K562 (cell line): ENCODE results near the gene FGF23. TPM values are rescaled to one million over a fixed set of nuclear protein-coding genes. Genes with fewer than 3 reads are reported as not detected.

ENCODE experiments used
- ATAC-seq: fragments of 200-7000 bp; cut with Tn5 transposase; 3 replicates; pipeline ENCODE4 v1.9.1; 2020; ENCODE audit warnings: moderate library complexity
- BruUV-seq: library from RNA; stranded (reverse); fragments of 400-500 nt; replicated peaks from 2 replicates; lab custom pipeline; 2021; lab: Mats Ljungman, UMichigan
- CTCF ChIA-PET: fragments of 300-600 bp; formaldehyde crosslinking; extraction: SDS; loops from one replicate; lab custom pipeline; 2021; ENCODE audit warnings: low intra/inter-chr PET ratio; lab: Yijun Ruan, JAX
- POLR2A ChIA-PET: fragments of 300-600, 350-650 bp; sonication (Branson Sonifier 250); formaldehyde crosslinking; extraction: SDS; loops from one replicate; lab custom pipeline; 2021; ENCODE audit warnings: antibody characterized with exemption, inconsistent platforms; lab: Yijun Ruan, JAX
- DNase-seq, 4 experiments: peaks; one replicate each; pipeline versions ENCODE4 v3.0.0 to v3.0.0-alpha.2; 2011 to 2018; ENCODE audit warnings: low spot score in 3 of 4, mixed read lengths in 3 of 4; ENCODE audit errors: extremely low read depth in 1 of 4
- FAIRE-seq: peaks from 2 replicates; lab custom pipeline; 2011; peaks lifted over from hg19 to GRCh38; lab: Jason Lieb, UNC
- H2AFZ ChIP-seq: 2 replicates; pipeline ENCODE4 v1.6.0; 2011; ENCODE audit warnings: low read depth, low read length, control low read depth, inconsistent platforms
- H3K27ac ChIP-seq: fragments of 200-600 bp; 3 replicates; pipeline ENCODE4 v1.8.0; 2011; ENCODE audit warnings: low read depth, mild to moderate bottlenecking, control low read depth, inconsistent platforms, low read length, moderate library complexity, mixed read lengths; ENCODE audit errors: extremely low read depth
- H3K27me3 ChIP-seq, 2 experiments: fragments of 300-600 bp in 1 of 2; 2 replicates in 1 of 2; 3 replicates in 1 of 2; pipeline versions ENCODE4 v1.6.0 to v1.8.0; 2011; ENCODE audit warnings: inconsistent platforms in 2 of 2, low read length in 2 of 2, mild to moderate bottlenecking in 1 of 2, mixed read lengths in 1 of 2, moderate library complexity in 1 of 2; ENCODE audit not compliant: control insufficient read depth in 2 of 2, insufficient read depth in 2 of 2
- H3K36me3 ChIP-seq: fragments of 300-600 bp; 3 replicates; pipeline ENCODE4 v1.8.0; 2011; ENCODE audit warnings: mild to moderate bottlenecking, low read length, inconsistent platforms; ENCODE audit not compliant: control insufficient read depth, insufficient read depth
- H3K4me1 ChIP-seq, 2 experiments: fragments of 200-600 bp in 1 of 2; replicated peaks in 1 of 2; 2 replicates in 1 of 2; 3 replicates in 1 of 2; pipeline versions ENCODE4 v1.5.1 to v1.8.0; 2011; ENCODE audit warnings: inconsistent platforms in 2 of 2, low read length in 2 of 2, mild to moderate bottlenecking in 1 of 2, mixed read lengths in 1 of 2, moderate library complexity in 1 of 2; ENCODE audit not compliant: control insufficient read depth in 2 of 2, insufficient read depth in 2 of 2
- H3K4me2 ChIP-seq: 2 replicates; pipeline ENCODE4 v1.6.1; 2011; ENCODE audit warnings: low read length, control low read depth, inconsistent platforms, mixed read lengths; ENCODE audit not compliant: insufficient read depth
- H3K4me3 ChIP-seq: fragments of 200-600 bp; sonication (generic), shearing (Covaris generic); 2 replicates; pipeline ENCODE4 v1.5.1; 2016; ENCODE audit warnings: control low read depth, inconsistent platforms
- H3K79me2 ChIP-seq: fragments of 200-600 bp; 3 replicates; pipeline ENCODE4 v1.8.0; 2011; ENCODE audit warnings: low read length, inconsistent platforms; ENCODE audit not compliant: control insufficient read depth, insufficient read depth
- H3K9ac ChIP-seq, 2 experiments: 2 replicates each; pipeline versions ENCODE4 v1.6.0 to v1.6.1; 2011; ENCODE audit warnings: low read depth in 2 of 2, low read length in 2 of 2, control low read depth in 1 of 2, inconsistent platforms in 1 of 2, mild to moderate bottlenecking in 1 of 2, mixed read lengths in 1 of 2; ENCODE audit not compliant: insufficient read depth in 1 of 2
- H3K9me1 ChIP-seq: one replicate; pipeline ENCODE4 v1.6.0; 2011; ENCODE audit warnings: inconsistent platforms, mild to moderate bottlenecking, low read length, moderate library complexity; ENCODE audit not compliant: control insufficient read depth, insufficient read depth
- H3K9me3 ChIP-seq: replicated peaks from 2 replicates; pipeline ENCODE4 v1.5.1; 2011; ENCODE audit warnings: low read depth, low read length, inconsistent platforms; ENCODE audit not compliant: control insufficient read depth, insufficient read depth
- H4K20me1 ChIP-seq: replicated peaks from 2 replicates; pipeline ENCODE4 v1.6.1; 2011; ENCODE audit warnings: low read length, inconsistent platforms, mixed read lengths; ENCODE audit not compliant: control insufficient read depth, insufficient read depth
- CSDE1 ChIP-seq, 2 experiments: fragments of 450-650 bp; IDR thresholded peaks; 2 replicates each; pipeline ENCODE4 v1.6.1; 2016; ENCODE audit warnings: mild to moderate bottlenecking in 1 of 2
- JUND ChIP-seq, 2 experiments: IDR thresholded peaks; 2 replicates in 1 of 2; 3 replicates in 1 of 2; pipeline ENCODE4 v1.6.1; 2011; ENCODE audit warnings: borderline replicate concordance in 2 of 2, low read depth in 2 of 2, low read length in 2 of 2, improper control_type of control experiment in 1 of 2, missing biosample characterization in 1 of 2, missing genetic modification characterization in 1 of 2, missing genetic modification reagents in 1 of 2
- MEF2A ChIP-seq: IDR thresholded peaks from 2 replicates; pipeline ENCODE4 v1.6.1; 2011; ENCODE audit warnings: low read depth, mild to moderate bottlenecking, low read length, moderate library complexity; ENCODE audit not compliant: control insufficient read depth
- NCOA6 ChIP-seq: fragments of 450-650 bp; IDR thresholded peaks from 2 replicates; pipeline ENCODE4 v1.6.1; 2017; ENCODE audit warnings: mild to moderate bottlenecking
- NR4A1 ChIP-seq, 2 experiments: fragments of 250-450 bp in 1 of 2; fragments of 450-650 bp in 1 of 2; sonication (Bioruptor Pico) in 1 of 2; IDR thresholded peaks; 2 replicates each; pipeline versions ENCODE4 v1.4.0 to v1.6.1; 2016 to 2020; ENCODE audit warnings: mild to moderate bottlenecking in 2 of 2, missing compliant biosample characterization in 1 of 2, missing genetic modification characterization in 1 of 2, moderate library complexity in 1 of 2
- POLR3A ChIP-seq: IDR thresholded peaks from 2 replicates; pipeline ENCODE4 v1.6.1; 2011; ENCODE audit warnings: borderline replicate concordance, mild to moderate bottlenecking, moderate library complexity; ENCODE audit not compliant: insufficient read length, insufficient read depth; ENCODE audit errors: extremely low read depth
- POU5F1 ChIP-seq: fragments of 150-350 bp; IDR thresholded peaks from 2 replicates; pipeline ENCODE4 v1.6.1; 2014; ENCODE audit warnings: borderline replicate concordance, low read length, low read depth, mild to moderate bottlenecking; ENCODE audit not compliant: partially characterized antibody
- RHOXF2B ChIP-seq: fragments of 250-450 bp; sonication (Bioruptor Pico); conservative IDR thresholded peaks from 2 replicates; pipeline ENCODE4 v1.5.1; 2021
- ZC3H11A ChIP-seq: IDR thresholded peaks from 2 replicates; pipeline ENCODE4 v1.6.1; 2012; ENCODE audit warnings: low read depth, low read length, improper control_type of control experiment
- ZNF140 ChIP-seq: fragments of 250-450 bp; sonication (Bioruptor Pico); IDR thresholded peaks from 2 replicates; pipeline ENCODE4 v1.8.0; 2021; ENCODE audit warnings: moderate library complexity, mild to moderate bottlenecking, inconsistent platforms
- WGBS: fragments of 100-300 bp; shearing (Covaris generic); methylation state at CpG from one replicate; pipeline ENCODE4 v1.1.6; 2016; ENCODE audit warnings: low coverage, mixed read lengths; ENCODE audit not compliant: insufficient coverage; ENCODE audit errors: missing lambda C conversion rate; 5-methylcytosine and 5-hydroxymethylcytosine counted together
- in situ Hi-C: fragments of 300-500 bp; cut with MboI; formaldehyde crosslinking; loops from 4 replicates; pipeline ENCODE4 v1.15.0; 2018; ENCODE audit warnings: inconsistent platforms, mixed read lengths
- intact Hi-C: fragments of 100-400 bp; cut with micrococcal nuclease; formaldehyde crosslinking; loops from 2 replicates; pipeline ENCODE4 v1.14.2; 2022
- polyA plus RNA-seq, 8 experiments: library from polyadenylated mRNA; depleted of rRNA in 4 of 8; stranded (reverse) in 5 of 8; unstranded in 3 of 8; fragments of >200 nt; fragmentation: Nextera tagmentation in 2 of 8; fragmentation: Illumina TruSeq in 1 of 8; extraction: Ambion mirVana in 2 of 8; extraction: Trizol in 1 of 8; gene quantifications; 2 replicates each; pipeline versions ENCODE4 v1.2.1 to v1.2.3, GENCODE V29; 2011 to 2014; ENCODE audit warnings: inconsistent platforms in 1 of 8, missing spikeins in 1 of 8
- total RNA-seq, 7 experiments: library from RNA; depleted of rRNA in 6 of 7; stranded (reverse); fragments of >200 nt in 6 of 7; fragmentation: Illumina TruSeq in 2 of 7; extraction: Trizol in 2 of 7; gene quantifications; 2 replicates each; pipeline versions ENCODE4 v1.2.1 to v1.2.3, GENCODE V29; 2011 to 2021; ENCODE audit warnings: low replicate concordance in 1 of 7
- TF ChIP-seq, protein P1 (sequence below): fragments of 250-450 bp; sonication (Bioruptor Pico); IDR thresholded peaks from 2 replicates; pipeline ENCODE4 v1.8.0; 2022; ENCODE audit warnings: moderate library complexity, mild to moderate bottlenecking, inconsistent platforms
- TF ChIP-seq, protein P2 (sequence below), 2 experiments: fragments of 450-650 bp in 1 of 2; sonication (generic) in 1 of 2; formaldehyde crosslinking in 1 of 2; IDR thresholded peaks in 1 of 2; conservative IDR thresholded peaks in 1 of 2; 2 replicates each; pipeline versions ENCODE4 v1.6.1 to v1.8.1; 2016 to 2023; ENCODE audit warnings: mild to moderate bottlenecking in 2 of 2, moderate library complexity in 2 of 2, inconsistent platforms in 1 of 2, missing genetic modification reagents in 1 of 2
- TF ChIP-seq, protein P3 (sequence below): fragments of 250-450 bp; sonication (Bioruptor Pico); IDR thresholded peaks from 2 replicates; pipeline ENCODE4 v1.4.0; 2020; ENCODE audit warnings: mild to moderate bottlenecking, moderate library complexity, borderline replicate concordance
- TF ChIP-seq, protein P4 (sequence below): sonication (generic); formaldehyde crosslinking; IDR thresholded peaks from 2 replicates; pipeline ENCODE4 v1.8.0; 2022; ENCODE audit warnings: mild to moderate bottlenecking, missing genetic modification reagents
- TF ChIP-seq, protein P5 (sequence below): fragments of 250-450 bp; sonication (Bioruptor Pico); IDR thresholded peaks from 2 replicates; pipeline ENCODE4 v1.8.0; 2022; ENCODE audit warnings: moderate library complexity, mild to moderate bottlenecking, inconsistent platforms

FGF23 gene
- total and polyA plus RNA-seq, 9 of the 15 experiments (the other 6 are each of a cell fraction or from before 2014, with no cell fraction given), result 0.38 TPM; not detected in 8

DNA sequence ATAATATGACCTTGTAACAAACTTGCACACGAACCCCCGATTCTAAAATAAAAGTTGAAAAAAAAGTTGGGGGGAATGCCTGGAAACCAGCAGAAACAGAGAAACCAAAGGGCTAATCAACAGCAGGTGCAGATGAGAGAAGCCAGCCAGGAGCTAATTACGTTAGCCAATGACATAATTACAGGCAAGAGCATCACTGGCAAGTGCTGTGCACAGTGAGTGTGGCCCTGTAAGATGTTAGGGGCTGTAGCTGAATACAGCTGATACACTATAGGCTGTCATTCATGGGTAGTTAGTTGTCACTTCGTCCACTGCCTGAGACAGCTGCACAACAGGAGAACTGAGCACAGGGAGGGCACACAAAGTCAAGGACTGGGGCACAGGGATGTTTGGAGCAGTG, 7.3 kb upstream of the FGF23 start:
- 70% methylated on average over 4 of the region's 4 CpGs for WGBS
- H3K27ac ChIP-seq, result no peak overlapping the region
- H3K9ac ChIP-seq, result no peak overlapping the region
- CTCF ChIA-PET, result no interaction called here
- ATAC-seq, result no peak
- intact Hi-C loops (loop anchor here (5.0 kb wide), 1 partner anchor 36 kb away; no protein-coding TSS in a partner anchor), in situ Hi-C loops (no loop called here)
- BruUV-seq, result no TSS peak
- DNase-seq, result no peak
- H2AFZ ChIP-seq, result no peak overlapping the region
- H3K36me3 ChIP-seq, result no peaks in the 10 kb centered on the region
- no peak for FAIRE-seq
- H3K79me2 ChIP-seq, result no peaks in the 10 kb centered on the region
- H3K9me1 ChIP-seq, result no peaks in the 10 kb centered on the region
- no peaks in the 10 kb centered on the region for H3K9me3 ChIP-seq
- peaks cover 5 to 18% of the 10 kb centered on the region in 2 experiments; a peak in 3 of 5 replicates for H3K4me1 ChIP-seq
- H4K20me1 ChIP-seq, result no peaks in the 10 kb centered on the region
- H3K4me2 ChIP-seq, result no peak overlapping the region
- H3K27me3 ChIP-seq, result no peaks in the 10 kb centered on the region
- no peak overlapping the region for H3K4me3 ChIP-seq
- POLR2A ChIA-PET, result interaction anchor here (0.7 to 1.3 kb wide), 2 partner anchors 10 to 11 kb away, joined by 3 read pairs; no protein-coding TSS in a partner anchor
- TF ChIP-seq CSDE1 (IDR thresholded peaks at IDR 0.05) (no peak), NR4A1 (CRISPR knock-in tag; IDR thresholded peaks at IDR 0.05) (no peak), NR4A1 (tag; IDR thresholded peaks at IDR 0.05) (no peak), RHOXF2B (CRISPR knock-in tag) (no peak), POU5F1 (no peak), JUND (IDR thresholded peaks at IDR 0.05; ENCODE audit: borderline replicate concordance, low read depth, low read length) (no peak), JUND (tag; IDR thresholded peaks at IDR 0.05; ENCODE audit: borderline replicate concordance, low read depth, low read length) (no peak), MEF2A (no peak), POLR3A (no peak), ZNF140 (no peak), ZC3H11A (no peak), NCOA6 (no peak)
- TF ChIP-seq, protein P1, sequence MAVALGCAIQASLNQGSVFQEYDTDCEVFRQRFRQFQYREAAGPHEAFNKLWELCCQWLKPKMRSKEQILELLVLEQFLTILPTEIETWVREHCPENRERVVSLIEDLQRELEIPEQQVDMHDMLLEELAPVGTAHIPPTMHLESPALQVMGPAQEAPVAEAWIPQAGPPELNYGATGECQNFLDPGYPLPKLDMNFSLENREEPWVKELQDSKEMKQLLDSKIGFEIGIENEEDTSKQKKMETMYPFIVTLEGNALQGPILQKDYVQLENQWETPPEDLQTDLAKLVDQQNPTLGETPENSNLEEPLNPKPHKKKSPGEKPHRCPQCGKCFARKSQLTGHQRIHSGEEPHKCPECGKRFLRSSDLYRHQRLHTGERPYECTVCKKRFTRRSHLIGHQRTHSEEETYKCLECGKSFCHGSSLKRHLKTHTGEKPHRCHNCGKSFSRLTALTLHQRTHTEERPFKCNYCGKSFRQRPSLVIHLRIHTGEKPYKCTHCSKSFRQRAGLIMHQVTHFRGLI (CRISPR knock-in tag), result no peak
- TF ChIP-seq, protein P2, sequence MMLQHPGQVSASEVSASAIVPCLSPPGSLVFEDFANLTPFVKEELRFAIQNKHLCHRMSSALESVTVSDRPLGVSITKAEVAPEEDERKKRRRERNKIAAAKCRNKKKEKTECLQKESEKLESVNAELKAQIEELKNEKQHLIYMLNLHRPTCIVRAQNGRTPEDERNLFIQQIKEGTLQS (IDR thresholded peaks at IDR 0.05), result no peak
- TF ChIP-seq, protein P2 (CRISPR knock-in tag; conservative IDR thresholded peaks at IDR 0.05), result no peak
- TF ChIP-seq, protein P3, sequence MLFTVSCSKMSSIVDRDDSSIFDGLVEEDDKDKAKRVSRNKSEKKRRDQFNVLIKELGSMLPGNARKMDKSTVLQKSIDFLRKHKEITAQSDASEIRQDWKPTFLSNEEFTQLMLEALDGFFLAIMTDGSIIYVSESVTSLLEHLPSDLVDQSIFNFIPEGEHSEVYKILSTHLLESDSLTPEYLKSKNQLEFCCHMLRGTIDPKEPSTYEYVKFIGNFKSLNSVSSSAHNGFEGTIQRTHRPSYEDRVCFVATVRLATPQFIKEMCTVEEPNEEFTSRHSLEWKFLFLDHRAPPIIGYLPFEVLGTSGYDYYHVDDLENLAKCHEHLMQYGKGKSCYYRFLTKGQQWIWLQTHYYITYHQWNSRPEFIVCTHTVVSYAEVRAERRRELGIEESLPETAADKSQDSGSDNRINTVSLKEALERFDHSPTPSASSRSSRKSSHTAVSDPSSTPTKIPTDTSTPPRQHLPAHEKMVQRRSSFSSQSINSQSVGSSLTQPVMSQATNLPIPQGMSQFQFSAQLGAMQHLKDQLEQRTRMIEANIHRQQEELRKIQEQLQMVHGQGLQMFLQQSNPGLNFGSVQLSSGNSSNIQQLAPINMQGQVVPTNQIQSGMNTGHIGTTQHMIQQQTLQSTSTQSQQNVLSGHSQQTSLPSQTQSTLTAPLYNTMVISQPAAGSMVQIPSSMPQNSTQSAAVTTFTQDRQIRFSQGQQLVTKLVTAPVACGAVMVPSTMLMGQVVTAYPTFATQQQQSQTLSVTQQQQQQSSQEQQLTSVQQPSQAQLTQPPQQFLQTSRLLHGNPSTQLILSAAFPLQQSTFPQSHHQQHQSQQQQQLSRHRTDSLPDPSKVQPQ, result no peak
- TF ChIP-seq, protein P4, sequence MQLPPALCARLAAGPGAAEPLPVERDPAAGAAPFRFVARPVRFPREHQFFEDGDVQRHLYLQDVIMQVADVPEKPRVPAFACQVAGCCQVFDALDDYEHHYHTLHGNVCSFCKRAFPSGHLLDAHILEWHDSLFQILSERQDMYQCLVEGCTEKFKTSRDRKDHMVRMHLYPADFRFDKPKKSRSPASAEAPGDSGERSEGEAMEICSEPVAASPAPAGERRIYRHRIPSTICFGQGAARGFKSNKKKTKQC (CRISPR knock-in tag), result no peak
- TF ChIP-seq, protein P5, sequence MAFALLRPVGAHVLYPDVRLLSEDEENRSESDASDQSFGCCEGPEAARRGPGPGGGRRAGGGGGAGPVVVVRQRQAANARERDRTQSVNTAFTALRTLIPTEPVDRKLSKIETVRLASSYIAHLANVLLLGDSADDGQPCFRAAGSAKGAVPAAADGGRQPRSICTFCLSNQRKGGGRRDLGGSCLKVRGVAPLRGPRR (CRISPR knock-in tag), result no peak
